Activated CD4-positive, alpha-beta T cell treated with anti-CD3 and anti-CD28 coated beads for 36 hours (primary cell): ENCODE measurements around the gene PEX6. TPM values are rescaled to one million over a fixed set of nuclear protein-coding genes. Genes with fewer than 3 reads are reported as not detected.

Experiments used
- ATAC-seq: fragments of 200-7000 bp; cut with Tn5 transposase; one replicate; pipeline ENCODE4 v1.10.0; 2021; ENCODE audit warnings: mild to moderate bottlenecking, moderate library complexity
- CTCF ChIA-PET: fragments of 350-600 bp; sonication (Branson Sonifier 250); formaldehyde crosslinking; loops from one replicate; lab custom pipeline; 2021; ENCODE audit warnings: antibody characterized with exemption; lab: Charles Lee
- POLR2A ChIA-PET: fragments of 350-600 bp; sonication (Branson Sonifier 250); formaldehyde crosslinking; loops from one replicate; lab custom pipeline; 2021; ENCODE audit warnings: antibody characterized with exemption, inconsistent platforms; lab: Charles Lee
- DNase-seq: peaks from one replicate; pipeline ENCODE4 v3.0.0-alpha.2; 2020
- H3K27ac Mint-ChIP-seq: one replicate; pipeline ENCODE4 v1.8.0; 2021; ENCODE audit warnings: mixed read lengths
- H3K27me3 Mint-ChIP-seq: one replicate; pipeline ENCODE4 v1.8.0; 2021; ENCODE audit warnings: mixed read lengths
- H3K36me3 Mint-ChIP-seq: one replicate; pipeline ENCODE4 v1.8.0; 2021; ENCODE audit warnings: low read depth, mixed read lengths
- H3K4me1 Mint-ChIP-seq: one replicate; pipeline ENCODE4 v1.8.0; 2021; ENCODE audit warnings: mixed read lengths
- H3K4me3 Mint-ChIP-seq: one replicate; pipeline ENCODE4 v1.8.0; 2021; ENCODE audit warnings: mild to moderate bottlenecking, moderate library complexity, mixed read lengths
- H3K9me3 Mint-ChIP-seq: one replicate; pipeline ENCODE4 v1.8.0; 2021; ENCODE audit warnings: low read depth, mixed read lengths
- intact Hi-C, 2 experiments: fragments of 100-400 bp; cut with DNase I in 1 of 2; cut with micrococcal nuclease in 1 of 2; formaldehyde crosslinking; loops; one replicate each; pipeline versions ENCODE4 v1.14.2 to v1.15.1; 2022 to 2024; cut with DNase I, micrococcal nuclease
- total RNA-seq, 2 experiments: library from RNA; stranded (reverse); gene quantifications; one replicate each; pipeline ENCODE4 v1.2.3, GENCODE V29; 2021

The PEX6 gene
- total RNA-seq, 2 experiments from 2014 or later = 10.7 to 14.6 TPM

GRCh38 chr6:42968126-42968701, 10.8 kb downstream of the PEX6 start:
- DNase-seq = no peak
- CTCF ChIA-PET = interaction anchor here (0.6 to 1.0 kb wide), 2 partner anchors 49 to 175 kb away, joined by 3 to 4 read pairs; no protein-coding TSS in a partner anchor
- Mint-ChIP-seq H3K36me3 (peaks cover 8% of the 10 kb centered on the region), H3K4me1 (peaks cover 10% of the 10 kb centered on the region), H3K9me3 (no peaks in the 10 kb centered on the region), H3K4me3 (no peak overlapping the region), H3K27ac (no peak overlapping the region), H3K27me3 (no peaks in the 10 kb centered on the region)
- POLR2A ChIA-PET = no interaction called here
- ATAC-seq = no peak
- intact Hi-C loops = loop anchor here in 1 of 2 experiments (10.0 kb wide), 1 partner anchor 177 kb away; no protein-coding TSS in a partner anchor

- ATAC-seq = no peak
- H3K4me3 Mint-ChIP-seq = no peak overlapping the region
- H3K9me3 Mint-ChIP-seq = no peaks in the 10 kb centered on the region
- peaks cover 15% of the 10 kb centered on the region for H3K36me3 Mint-ChIP-seq
- no peaks in the 10 kb centered on the region for H3K27me3 Mint-ChIP-seq
- ChIA-PET CTCF (interaction anchor here (1.0 kb wide), 2 partner anchors 149 to 177 kb away, joined by 4 to 5 read pairs; no protein-coding TSS in a partner anchor), POLR2A (interaction anchor here (0.7 kb wide), 1 partner anchor 37 kb away, joined by 8 read pairs; no protein-coding TSS in a partner anchor)
- peaks cover 10% of the 10 kb centered on the region for H3K4me1 Mint-ChIP-seq
- no peak overlapping the region for H3K27ac Mint-ChIP-seq
- intact Hi-C loops = loop anchor here in 1 of 2 experiments (10.0 kb wide), 1 partner anchor 178 kb away; no protein-coding TSS in a partner anchor
- no peak for DNase-seq
Observed at GRCh38 chr6:42967228-42967627, 11.8 kb downstream of the PEX6 start.

- ChIA-PET CTCF (interaction anchor here (1.0 kb wide), 1 partner anchor 177 kb away, joined by 5 read pairs; no protein-coding TSS in a partner anchor), POLR2A (interaction anchor here (0.7 kb wide), 1 partner anchor 37 kb away, joined by 8 read pairs; no protein-coding TSS in a partner anchor)
- H3K27ac Mint-ChIP-seq = no peak overlapping the region
Observed at GRCh38 chr6:42966571-42966970, 12.4 kb downstream of the PEX6 start.

GRCh38 chr6:42963855-42964605, 15.0 kb downstream of the PEX6 start:
- Mint-ChIP-seq H3K4me3 (no peak overlapping the region), H3K27ac (no peak overlapping the region), H3K27me3 (no peaks in the 10 kb centered on the region), H3K4me1 (peaks cover 11% of the 10 kb centered on the region), H3K36me3 (peaks cover 17% of the 10 kb centered on the region), H3K9me3 (no peaks in the 10 kb centered on the region)
- ATAC-seq = peak; percentile 83
- peak; percentile 68 for DNase-seq
- POLR2A ChIA-PET = interaction anchor here (1.4 kb wide), 1 partner anchor 34 kb away, joined by 4 read pairs; the partner anchor contains the start of gene CNPY3
- CTCF ChIA-PET = interaction anchor here (0.7 to 1.5 kb wide), 2 partner anchors 20 to 54 kb away, joined by 3 to 7 read pairs; no protein-coding TSS in a partner anchor
- intact Hi-C loops = loop anchor here (1.0 to 10.0 kb wide), 3 partner anchors 63 to 181 kb away; no protein-coding TSS in a partner anchor

More at GRCh38 chr6:42966571-42966970, 12.4 kb downstream of the PEX6 start:
- Mint-ChIP-seq H3K27me3 (no peaks in the 10 kb centered on the region), H3K36me3 (peaks cover 15% of the 10 kb centered on the region), H3K4me1 (peaks cover 9% of the 10 kb centered on the region), H3K4me3 (no peak overlapping the region), H3K9me3 (no peaks in the 10 kb centered on the region)
- ATAC-seq = no peak
- DNase-seq = no peak
- intact Hi-C loops = loop anchor here in 1 of 2 experiments (10.0 kb wide), 1 partner anchor 178 kb away; no protein-coding TSS in a partner anchor

GRCh38 chr6:42963179-42963854, 15.7 kb downstream of the PEX6 start:
- H3K27me3 Mint-ChIP-seq = no peaks in the 10 kb centered on the region
- ATAC-seq (peak; percentile 8), DNase-seq (no peak)
- peaks cover 17% of the 10 kb centered on the region for H3K36me3 Mint-ChIP-seq
- H3K27ac Mint-ChIP-seq = no peak overlapping the region
- no peaks in the 10 kb centered on the region for H3K9me3 Mint-ChIP-seq
- ChIA-PET POLR2A (no interaction called here), CTCF (interaction anchor here (0.7 kb wide), 1 partner anchor 53 kb away, joined by 3 read pairs; no protein-coding TSS in a partner anchor)
- intact Hi-C loops = loop anchor here (1.0 to 10.0 kb wide), 2 partner anchors 62 to 181 kb away; no protein-coding TSS in a partner anchor
- H3K4me1 Mint-ChIP-seq = peaks cover 11% of the 10 kb centered on the region
- H3K4me3 Mint-ChIP-seq = no peak overlapping the region

GRCh38 chr6:42962502-42963178, 16.3 kb downstream of the PEX6 start:
- no peak for DNase-seq
- intact Hi-C loops = loop anchor here (1.0 to 10.0 kb wide), 2 partner anchors 61 to 182 kb away; no protein-coding TSS in a partner anchor
- Mint-ChIP-seq H3K4me1 (peaks cover 11% of the 10 kb centered on the region), H3K27me3 (no peaks in the 10 kb centered on the region), H3K27ac (no peak overlapping the region), H3K4me3 (no peak overlapping the region), H3K9me3 (no peaks in the 10 kb centered on the region), H3K36me3 (peaks cover 15% of the 10 kb centered on the region)
- no peak for ATAC-seq
- ChIA-PET POLR2A (interaction anchor here (0.6 to 1.0 kb wide), 2 partner anchors 11 to 205 kb away, joined by 3 to 4 read pairs; no protein-coding TSS in a partner anchor), CTCF (no interaction called here)

GRCh38 chr6:42962096-42962495, 16.9 kb downstream of the PEX6 start:
- H3K27me3 Mint-ChIP-seq = no peaks in the 10 kb centered on the region
- ATAC-seq = no peak
- POLR2A ChIA-PET = interaction anchor here (0.6 to 1.0 kb wide), 2 partner anchors 12 to 205 kb away, joined by 3 to 4 read pairs; no protein-coding TSS in a partner anchor
- peaks cover 11% of the 10 kb centered on the region for H3K36me3 Mint-ChIP-seq
- no peak overlapping the region for H3K27ac Mint-ChIP-seq
- intact Hi-C loops = loop anchor here in 1 of 2 experiments (10.0 kb wide), 1 partner anchor 183 kb away; no protein-coding TSS in a partner anchor
- H3K9me3 Mint-ChIP-seq = no peaks in the 10 kb centered on the region
- no peak overlapping the region for H3K4me3 Mint-ChIP-seq
- CTCF ChIA-PET = no interaction called here
- H3K4me1 Mint-ChIP-seq = peaks cover 11% of the 10 kb centered on the region
- DNase-seq = no peak

GRCh38 chr6:42961020-42961470, 17.9 kb downstream of the PEX6 start:
- POLR2A ChIA-PET = no interaction called here
- intact Hi-C loops = loop anchor here in 1 of 2 experiments (10.0 kb wide), 1 partner anchor 184 kb away; no protein-coding TSS in a partner anchor
- H3K27me3 Mint-ChIP-seq = no peaks in the 10 kb centered on the region
- peaks cover 11% of the 10 kb centered on the region for H3K36me3 Mint-ChIP-seq
- H3K4me3 Mint-ChIP-seq = peak overlapping the region; percentile 31
- ATAC-seq = no peak
- peaks cover 11% of the 10 kb centered on the region for H3K4me1 Mint-ChIP-seq
- no peaks in the 10 kb centered on the region for H3K9me3 Mint-ChIP-seq
- no peak overlapping the region for H3K27ac Mint-ChIP-seq
- CTCF ChIA-PET = interaction anchor here (0.8 to 1.2 kb wide), 2 partner anchors 31 to 802 kb away, joined by 3 to 4 read pairs; partner anchors contain the start of gene CNPY3
- no peak for DNase-seq

- peak; percentile 53 for ATAC-seq
- H3K36me3 Mint-ChIP-seq = peaks cover 11% of the 10 kb centered on the region
- peaks cover 11% of the 10 kb centered on the region for H3K4me1 Mint-ChIP-seq
- H3K9me3 Mint-ChIP-seq = no peaks in the 10 kb centered on the region
- peak; percentile 57 for DNase-seq
- no peak within 1 kb of the TSS for H3K27ac Mint-ChIP-seq
- POLR2A ChIA-PET = interaction anchor here (0.6 kb wide), 1 partner anchor 17 kb away, joined by 4 read pairs; no protein-coding TSS in a partner anchor
- intact Hi-C loops = loop anchor here in 1 of 2 experiments (10.0 kb wide), 1 partner anchor 184 kb away; no protein-coding TSS in a partner anchor
- peak within 1 kb of the TSS; percentile 31 for H3K4me3 Mint-ChIP-seq
- CTCF ChIA-PET = interaction anchor here (0.6 to 1.7 kb wide), 4 partner anchors 31 to 803 kb away, joined by 3 to 5 read pairs (median 4); partner anchors contain the start of gene CNPY3
- no peaks in the 10 kb centered on the region for H3K27me3 Mint-ChIP-seq
Observed at GRCh38 chr6:42960243-42961019, 18.6 kb downstream of the PEX6 start, which contains the start of gene GNMT. Gene GNMT, plus strand, starts transcription at chr6:42960754. Its CDS starts 14 bp downstream, at chr6:42960768.
